ENCODE measurements around the gene DDA1. TPM values are rescaled to one million over a fixed set of nuclear protein-coding genes. Genes with fewer than 3 reads are reported as not detected.

DDA1 gene
- 10 to 100 TPM in 3 of 6 donors, 1 to 10 TPM in 3; 6.1 to 12.4 (median 9.3) TPM for total RNA-seq
- 10 to 100 TPM; 21.4 to 25.4 TPM for polyA plus RNA-seq

DNA sequence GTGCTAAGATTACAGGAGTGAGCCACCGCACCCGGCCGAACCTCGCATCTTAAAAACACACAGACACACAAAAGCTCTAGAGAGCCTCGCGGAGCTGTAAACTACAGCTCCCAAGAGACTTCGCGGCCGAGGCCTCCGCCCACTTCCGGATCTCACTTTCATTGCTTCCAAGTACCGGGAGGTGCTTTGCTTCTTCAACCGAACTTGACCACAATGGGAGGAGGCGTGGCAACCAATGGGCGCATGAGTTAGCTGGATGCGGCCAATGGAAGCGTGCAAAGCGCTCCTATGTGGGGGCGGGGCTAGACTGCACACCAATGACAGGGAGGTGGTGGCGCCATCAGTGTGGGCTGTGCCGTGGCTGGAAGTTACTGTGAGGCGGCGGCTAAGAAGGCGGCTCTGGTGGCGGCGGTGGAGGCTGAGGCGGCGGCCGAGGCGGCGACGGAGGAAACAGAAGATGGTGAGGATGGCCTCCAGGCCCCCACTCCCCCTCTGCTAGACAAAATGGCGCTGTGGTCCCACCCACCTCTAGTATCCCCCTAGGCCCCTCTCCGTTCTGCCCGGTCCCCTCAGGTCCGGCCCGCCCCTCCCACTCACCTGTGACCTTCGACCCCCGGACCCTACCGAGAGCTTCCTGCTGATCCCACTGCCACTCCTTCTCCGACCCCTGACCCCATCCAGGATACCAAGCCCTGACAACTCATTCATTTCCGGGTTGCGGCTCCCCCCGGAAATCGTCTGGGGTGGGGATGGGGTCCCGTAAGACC is at the start of gene DDA1:
Gene DDA1, plus strand, starts transcription at position 366 of the 767 bp plus-strand sequence. Its CDS starts 92 bp downstream, at position 458.
- Histone ChIP-seq H3K9me3 (no peaks in the 10 kb centered on the region), H3K36me3 (peaks cover 0 to 5% (median 2%) of the 10 kb centered on the region in 3 donors), H3K4me1 (peaks cover 3 to 19% (median 8%) of the 10 kb centered on the region in 3 donors), H3K4me3 (peak within 1 kb of the TSS; percentile 61 to 91 (median 76)), H3K27me3 (no peaks in the 10 kb centered on the region), H3K27ac (peak within 1 kb of the TSS in 2 of 4 donors; percentile 55)
- intact Hi-C loops (cut with DNase I), result no loop called here
- peak; percentile 73 to 85 (median 81) for ATAC-seq
- peak; percentile 98 for FAIRE-seq
- DNase-seq, result peak; percentile 89 to 100 (median 99)
- TF ChIP-seq, protein P1, sequence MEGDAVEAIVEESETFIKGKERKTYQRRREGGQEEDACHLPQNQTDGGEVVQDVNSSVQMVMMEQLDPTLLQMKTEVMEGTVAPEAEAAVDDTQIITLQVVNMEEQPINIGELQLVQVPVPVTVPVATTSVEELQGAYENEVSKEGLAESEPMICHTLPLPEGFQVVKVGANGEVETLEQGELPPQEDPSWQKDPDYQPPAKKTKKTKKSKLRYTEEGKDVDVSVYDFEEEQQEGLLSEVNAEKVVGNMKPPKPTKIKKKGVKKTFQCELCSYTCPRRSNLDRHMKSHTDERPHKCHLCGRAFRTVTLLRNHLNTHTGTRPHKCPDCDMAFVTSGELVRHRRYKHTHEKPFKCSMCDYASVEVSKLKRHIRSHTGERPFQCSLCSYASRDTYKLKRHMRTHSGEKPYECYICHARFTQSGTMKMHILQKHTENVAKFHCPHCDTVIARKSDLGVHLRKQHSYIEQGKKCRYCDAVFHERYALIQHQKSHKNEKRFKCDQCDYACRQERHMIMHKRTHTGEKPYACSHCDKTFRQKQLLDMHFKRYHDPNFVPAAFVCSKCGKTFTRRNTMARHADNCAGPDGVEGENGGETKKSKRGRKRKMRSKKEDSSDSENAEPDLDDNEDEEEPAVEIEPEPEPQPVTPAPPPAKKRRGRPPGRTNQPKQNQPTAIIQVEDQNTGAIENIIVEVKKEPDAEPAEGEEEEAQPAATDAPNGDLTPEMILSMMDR (IDR thresholded peaks at IDR 0.05), result no peak
- WGBS, 2 donors, result 0% methylated on average over 43 to 46 of the region's 46 CpGs

DNA sequence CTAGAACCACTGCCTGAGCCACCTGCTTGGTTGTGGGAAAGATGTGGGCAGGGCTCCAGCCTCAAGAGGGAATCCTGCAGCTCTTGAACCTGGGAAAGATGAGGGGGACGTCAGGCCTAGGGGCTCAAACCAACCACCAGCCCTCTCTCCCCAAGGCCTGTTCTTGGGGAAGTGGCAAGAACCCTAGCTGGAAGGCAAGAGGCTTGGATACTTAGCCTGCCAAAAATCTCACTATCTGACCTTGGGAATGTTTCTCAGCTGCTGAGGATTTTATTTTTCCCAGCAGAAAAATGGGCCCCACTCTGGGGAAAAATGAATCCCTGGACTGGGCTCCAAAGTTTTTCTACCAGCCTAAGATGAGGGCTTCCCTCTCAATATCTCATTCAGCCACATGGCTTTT is 49.4 kb upstream of the DDA1 start:
- ATAC-seq (peak; percentile 68 to 76 (median 70)), FAIRE-seq (no peak), DNase-seq (peak in 3 of 6 donors; percentile 46 to 67 (median 63))
- Histone ChIP-seq H3K4me1 (peaks cover 4 to 22% (median 9%) of the 10 kb centered on the region in 3 donors), H3K27me3 (no peaks in the 10 kb centered on the region), H3K36me3 (no peaks in the 10 kb centered on the region), H3K9me3 (no peaks in the 10 kb centered on the region), H3K4me3 (peak overlapping the region in 1 of 4 donors; percentile 6), H3K27ac (peak overlapping the region; percentile 54 to 66 (median 58))
- intact Hi-C loops (cut with DNase I), result no loop called here
- 26 to 28% methylated on average over 1 of the region's 1 CpG for WGBS, 2 donors
- TF ChIP-seq, protein P1 (IDR thresholded peaks at IDR 0.05), result no peak

DNA sequence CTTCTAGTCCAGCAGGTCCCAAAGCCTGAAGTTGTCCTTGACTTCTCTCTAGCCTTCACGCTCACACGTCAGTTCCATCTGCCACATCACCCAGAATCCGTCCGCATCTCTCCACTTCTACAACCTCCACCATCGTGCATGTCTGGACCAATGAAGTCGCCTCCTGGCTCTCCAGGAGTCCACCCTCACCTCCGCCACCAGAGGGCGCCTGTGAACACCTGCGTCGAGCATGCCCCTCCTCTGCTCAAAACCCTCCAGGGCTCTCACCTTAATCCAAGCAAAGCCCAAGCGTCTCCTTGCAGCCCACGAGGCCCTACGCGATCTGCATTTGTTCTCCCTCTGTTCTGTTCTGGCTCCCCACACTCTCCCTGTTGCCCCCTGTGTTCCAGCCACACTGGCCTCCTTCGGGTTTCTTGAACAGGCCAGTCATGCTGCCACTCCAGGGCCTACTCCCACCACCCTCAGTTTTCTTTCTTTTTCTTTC is 48.5 kb upstream of the DDA1 start:
- Histone ChIP-seq H3K4me3 (no peak overlapping the region), H3K4me1 (peaks cover 4 to 19% (median 9%) of the 10 kb centered on the region in 3 donors), H3K9me3 (no peaks in the 10 kb centered on the region), H3K27me3 (no peaks in the 10 kb centered on the region), H3K36me3 (no peaks in the 10 kb centered on the region), H3K27ac (peak overlapping the region in 3 of 4 donors; percentile 51 to 66 (median 54))
- intact Hi-C loops (cut with DNase I), result no loop called here
- DNase-seq, result peak; percentile 82 to 95 (median 91)
- TF ChIP-seq, protein P1 (IDR thresholded peaks at IDR 0.05), result peak; percentile 83 to 93 (median 87)
- no peak for FAIRE-seq
- ATAC-seq, result peak; percentile 92 to 95 (median 93)
- WGBS, 2 donors, result 9 to 10% methylated on average over 15 of the region's 15 CpGs

DNA sequence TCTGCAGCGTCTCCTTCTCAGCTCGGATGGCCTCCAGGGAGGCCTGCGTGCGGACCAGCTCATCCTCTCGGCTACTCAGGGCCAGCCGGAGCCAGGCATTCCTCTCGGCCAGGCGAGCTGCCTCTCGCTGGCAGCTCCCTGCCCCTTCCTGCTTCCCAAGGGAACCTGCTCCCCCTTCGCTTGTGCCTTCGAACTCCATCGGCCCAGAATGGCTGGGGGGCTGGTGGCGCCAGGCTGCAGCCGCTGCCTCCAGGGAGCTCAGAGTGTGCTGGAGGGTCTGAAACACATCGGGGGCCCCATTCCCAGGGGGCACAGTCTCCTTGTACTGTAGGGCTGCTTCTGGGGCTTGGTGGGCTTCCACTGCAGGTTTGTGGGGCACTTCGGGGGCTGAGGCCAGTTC is 46.8 kb upstream of the DDA1 start:
- WGBS, 2 donors, result 81 to 90% methylated on average over 16 of the region's 16 CpGs
- DNase-seq, result peak in 1 of 6 donors; percentile 54
- Histone ChIP-seq H3K27ac (no peak overlapping the region), H3K36me3 (no peaks in the 10 kb centered on the region), H3K27me3 (no peaks in the 10 kb centered on the region), H3K4me3 (no peak overlapping the region), H3K4me1 (peaks cover 4 to 19% (median 9%) of the 10 kb centered on the region in 3 donors), H3K9me3 (no peaks in the 10 kb centered on the region)
- TF ChIP-seq, protein P1 (IDR thresholded peaks at IDR 0.05), result no peak
- intact Hi-C loops (cut with DNase I), result no loop called here
- no peak for FAIRE-seq
- ATAC-seq, result no peak

All from pancreas (tissue), 10 donors.